PFSK-1 (cell line): ENCODE data around the gene NR1D2.

Source experiments
- POLR2AphosphoS5 ChIP-seq: IDR thresholded peaks from 2 replicates; pipeline ENCODE4 v1.6.1; 2012; ENCODE audit warnings: low read depth, mild to moderate bottlenecking, control low read depth, low read length, moderate library complexity
- REST ChIP-seq, 2 experiments: IDR thresholded peaks; 2 replicates each; pipeline versions ENCODE4 v1.6.1 to v1.8.0; 2011 to 2012; ENCODE audit warnings: low read depth in 2 of 2, low read length in 2 of 2, control low read depth in 1 of 2, inconsistent platforms in 1 of 2, mild to moderate bottlenecking in 1 of 2, moderate library complexity in 1 of 2; ENCODE audit not compliant: insufficient read depth in 1 of 2
- SIN3A ChIP-seq: IDR thresholded peaks from 2 replicates; pipeline ENCODE4 v1.6.1; 2012; ENCODE audit warnings: mild to moderate bottlenecking, low read length, moderate library complexity, borderline replicate concordance; ENCODE audit not compliant: insufficient read depth

- no peak for TF ChIP-seq POLR2AphosphoS5
- no peak for TF ChIP-seq REST (IDR thresholded peaks at IDR 0.05; ENCODE audit: insufficient read depth in 1 of 2, low read depth in 2 of 2, low read length in 2 of 2)
- no peak for TF ChIP-seq SIN3A
Measured at GRCh38 chr3:23953523-23953922, 8.4 kb downstream of the NR1D2 start.
